Progenitor cell of endocrine pancreas (in vitro differentiated cells): ENCODE data around the gene RNF214. TPM values are rescaled to one million over a fixed set of nuclear protein-coding genes. Genes with fewer than 3 reads are reported as not detected.
"Not testable (repeated sequence)": the region's sequence is repeated elsewhere in the genome, so short reads cannot be mapped to it uniquely, and the experiment has no call there.

ENCODE experiments used
- DNase-seq: peaks from one replicate; pipeline ENCODE4 v3.0.0; 2021; ENCODE audit warnings: low spot score; ENCODE audit not compliant: unreplicated experiment
- H3K27ac Mint-ChIP-seq: 2 replicates; pipeline ENCODE4 v1.8.0; 2021; ENCODE audit warnings: mild to moderate bottlenecking, moderate library complexity, mixed read lengths
- H3K27me3 Mint-ChIP-seq: 2 replicates; pipeline ENCODE4 v1.8.0; 2021; ENCODE audit warnings: mixed read lengths
- H3K36me3 Mint-ChIP-seq: 2 replicates; pipeline ENCODE4 v1.8.0; 2022; ENCODE audit warnings: mixed read lengths; ENCODE audit not compliant: insufficient read depth
- H3K4me1 Mint-ChIP-seq: 2 replicates; pipeline ENCODE4 v1.8.0; 2021; ENCODE audit warnings: low read depth, mixed read lengths
- H3K4me3 Mint-ChIP-seq: 2 replicates; pipeline ENCODE4 v1.8.0; 2021; ENCODE audit warnings: low read depth, mild to moderate bottlenecking, moderate library complexity, mixed read lengths
- H3K9me3 Mint-ChIP-seq: 2 replicates; pipeline ENCODE4 v1.8.0; 2021; ENCODE audit warnings: low read depth, mixed read lengths
- CTCF ChIP-seq: fragments of 200-600 bp; sonication (generic); IDR thresholded peaks from one replicate; pipeline ENCODE4 v1.5.0; 2021; ENCODE audit warnings: antibody characterized with exemption, mild to moderate bottlenecking; ENCODE audit not compliant: unreplicated experiment
- total RNA-seq: library from RNA; stranded (reverse); gene quantifications from 2 replicates; pipeline ENCODE4 v1.2.1, GENCODE V29; 2021

RNF214 gene
- total RNA-seq, 1 donor from 2014 or later: 55.8 TPM

DNA sequence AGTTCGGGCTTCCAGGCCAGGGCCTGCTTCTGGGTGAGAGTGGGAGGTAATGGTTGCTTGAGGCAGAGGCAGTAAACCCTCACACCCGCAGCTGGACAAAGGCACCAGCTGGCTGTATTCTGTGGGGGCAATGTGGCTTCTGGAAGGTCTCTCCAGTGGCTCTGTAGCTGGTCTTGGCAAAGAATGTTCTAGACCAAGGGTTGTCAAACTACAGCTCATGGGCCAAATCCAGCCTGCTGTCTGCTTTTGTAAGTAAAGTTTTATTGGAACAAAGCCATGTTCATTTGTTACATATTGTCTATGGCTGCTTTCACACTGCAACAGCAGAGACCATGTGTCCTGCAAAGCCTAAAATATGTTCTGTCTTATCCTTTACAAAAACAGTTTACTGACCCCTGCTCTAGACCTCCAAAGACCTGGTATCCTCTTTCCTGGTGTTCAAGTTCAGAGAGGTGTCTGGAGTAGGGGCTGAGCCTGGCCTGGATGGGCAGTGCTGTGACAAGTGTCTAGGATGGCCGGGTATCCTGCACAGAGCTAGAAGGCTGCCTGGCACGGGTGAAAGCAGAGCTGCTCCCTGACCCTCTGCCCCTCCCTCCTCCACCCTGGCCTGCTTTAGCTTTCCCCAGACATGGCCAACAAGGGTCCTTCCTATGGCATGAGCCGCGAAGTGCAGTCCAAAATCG, 29.9 kb upstream of the RNF214 start:
- Mint-ChIP-seq H3K4me3 (no peak overlapping the region), H3K27me3 (peaks cover 18% of the 10 kb centered on the region), H3K27ac (no peak overlapping the region), H3K36me3 (peaks cover 5% of the 10 kb centered on the region), H3K4me1 (peaks cover 3% of the 10 kb centered on the region), H3K9me3 (no peaks in the 10 kb centered on the region)
- DNase-seq: no peak
- TF ChIP-seq CTCF: no peak

- no peak for DNase-seq
- Mint-ChIP-seq H3K4me1 (peaks cover 2% of the 10 kb centered on the region), H3K27ac (no peak overlapping the region), H3K36me3 (peaks cover 4% of the 10 kb centered on the region), H3K9me3 (no peaks in the 10 kb centered on the region), H3K27me3 (peaks cover 17% of the 10 kb centered on the region), H3K4me3 (no peak overlapping the region)
- TF ChIP-seq CTCF: no peak
Measured at GRCh38 chr11:117203069-117203407, 29.4 kb upstream of the RNF214 start.

GRCh38 chr11:117204283-117205080, 28.0 kb upstream of the RNF214 start:
- no peaks in the 10 kb centered on the region for H3K9me3 Mint-ChIP-seq
- peaks cover 7% of the 10 kb centered on the region for H3K27me3 Mint-ChIP-seq
- H3K4me3 Mint-ChIP-seq: no peak overlapping the region
- DNase-seq: no peak
- TF ChIP-seq CTCF: no peak
- H3K4me1 Mint-ChIP-seq: no peaks in the 10 kb centered on the region
- no peak overlapping the region for H3K27ac Mint-ChIP-seq
- H3K36me3 Mint-ChIP-seq: peaks cover 5% of the 10 kb centered on the region

DNA sequence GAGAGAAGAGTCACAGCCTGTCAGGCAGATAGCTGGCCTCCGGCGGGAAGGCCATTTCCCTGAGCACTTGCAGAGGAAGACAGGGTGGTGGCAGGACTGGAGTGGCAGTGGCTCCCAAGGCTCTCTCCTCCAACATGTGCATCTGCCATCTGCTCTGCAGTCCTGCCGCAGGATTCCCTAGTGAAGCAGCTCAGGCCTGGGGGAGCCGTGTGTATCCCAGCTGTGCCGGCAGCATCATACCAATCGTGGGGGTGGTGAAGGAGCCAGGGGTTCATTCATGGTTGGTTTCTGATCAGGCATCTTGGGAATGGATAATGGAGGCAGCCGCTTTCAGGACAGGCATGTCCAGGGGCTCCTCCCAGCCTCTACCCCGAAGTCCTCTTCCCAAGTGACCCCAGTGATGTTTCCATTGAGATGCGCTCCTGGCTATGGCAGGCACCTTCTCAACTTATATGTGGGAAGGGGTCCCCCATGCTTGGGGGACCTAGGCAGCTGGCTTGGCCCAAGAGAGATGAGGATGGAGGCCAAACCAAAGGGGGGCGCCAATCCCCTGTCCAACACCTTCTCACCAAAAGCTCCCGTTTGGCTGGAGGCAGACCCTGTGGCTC, 27.2 kb upstream of the RNF214 start:
- H3K9me3 Mint-ChIP-seq: no peaks in the 10 kb centered on the region

GRCh38 chr11:117206111-117206510, 26.4 kb upstream of the RNF214 start:
- H3K27ac Mint-ChIP-seq: not testable (repeated sequence)

More for the DNA sequence above, 27.2 kb upstream of the RNF214 start:
- H3K27me3 Mint-ChIP-seq: peaks cover 3% of the 10 kb centered on the region
- TF ChIP-seq CTCF: no peak
- DNase-seq: no peak
- H3K4me3 Mint-ChIP-seq: no peak overlapping the region
- peaks cover 8% of the 10 kb centered on the region for H3K36me3 Mint-ChIP-seq
- no peaks in the 10 kb centered on the region for H3K4me1 Mint-ChIP-seq
- no peak overlapping the region for H3K27ac Mint-ChIP-seq

GRCh38 chr11:117206859-117207258, 25.6 kb upstream of the RNF214 start:
- H3K9me3 Mint-ChIP-seq, DNase-seq, H3K4me1 Mint-ChIP-seq, H3K4me3 Mint-ChIP-seq, H3K27ac Mint-ChIP-seq, H3K27me3 Mint-ChIP-seq: not testable (repeated sequence)
- H3K36me3 Mint-ChIP-seq: peaks cover 13% of the 10 kb centered on the region

More at GRCh38 chr11:117206111-117206510, 26.4 kb upstream of the RNF214 start:
- not testable (repeated sequence) for H3K9me3 Mint-ChIP-seq, H3K4me3 Mint-ChIP-seq, H3K36me3 Mint-ChIP-seq, H3K27me3 Mint-ChIP-seq, DNase-seq, H3K4me1 Mint-ChIP-seq

- H3K36me3 Mint-ChIP-seq: peaks cover 13% of the 10 kb centered on the region
- not testable (repeated sequence) for H3K27ac Mint-ChIP-seq
Measured at GRCh38 chr11:117207481-117207880, 25.0 kb upstream of the RNF214 start.

GRCh38 chr11:117208710-117209109, 23.8 kb upstream of the RNF214 start:
- not testable (repeated sequence) for H3K9me3 Mint-ChIP-seq, H3K27ac Mint-ChIP-seq, H3K27me3 Mint-ChIP-seq, DNase-seq, H3K4me1 Mint-ChIP-seq, H3K4me3 Mint-ChIP-seq
- peaks cover 18% of the 10 kb centered on the region for H3K36me3 Mint-ChIP-seq

More at GRCh38 chr11:117207481-117207880, 25.0 kb upstream of the RNF214 start:
- DNase-seq, H3K27me3 Mint-ChIP-seq, H3K4me3 Mint-ChIP-seq, H3K9me3 Mint-ChIP-seq, H3K4me1 Mint-ChIP-seq: not testable (repeated sequence)
